Right renal cortex interstitium (tissue), 3 donors: ENCODE data around the gene SULT2B1. TPM values are rescaled to one million over a fixed set of nuclear protein-coding genes. Genes with fewer than 3 reads are reported as not detected.
"Not testable (repeated sequence)": the region's sequence is repeated elsewhere in the genome, so short reads cannot be mapped to it uniquely, and the experiment has no call there.

Experiments used
- DNase-seq, 3 donors: peaks; one replicate each; pipeline ENCODE4 v3.0.0-alpha.2; 2013; ENCODE audit warnings: low read depth in 3 of 3, low spot score in 2 of 3
- polyA plus RNA-seq, 3 donors: library from polyadenylated mRNA; unstranded; fragments of 120-200 nt; gene quantifications; one replicate each; pipeline ENCODE4 v1.2.1, GENCODE V29; 2013; ENCODE audit not compliant: insufficient read length in 3 of 3

The SULT2B1 gene
- polyA plus RNA-seq, 3 donors: 0.23 to 0.29 (median 0.24) TPM

- no peak for DNase-seq
Observed at GRCh38 chr19:48524732-48525131, 27.2 kb upstream of the SULT2B1 start.

GRCh38 chr19:48529156-48529555 is 22.8 kb upstream of the SULT2B1 start:
- no peak for DNase-seq

DNA sequence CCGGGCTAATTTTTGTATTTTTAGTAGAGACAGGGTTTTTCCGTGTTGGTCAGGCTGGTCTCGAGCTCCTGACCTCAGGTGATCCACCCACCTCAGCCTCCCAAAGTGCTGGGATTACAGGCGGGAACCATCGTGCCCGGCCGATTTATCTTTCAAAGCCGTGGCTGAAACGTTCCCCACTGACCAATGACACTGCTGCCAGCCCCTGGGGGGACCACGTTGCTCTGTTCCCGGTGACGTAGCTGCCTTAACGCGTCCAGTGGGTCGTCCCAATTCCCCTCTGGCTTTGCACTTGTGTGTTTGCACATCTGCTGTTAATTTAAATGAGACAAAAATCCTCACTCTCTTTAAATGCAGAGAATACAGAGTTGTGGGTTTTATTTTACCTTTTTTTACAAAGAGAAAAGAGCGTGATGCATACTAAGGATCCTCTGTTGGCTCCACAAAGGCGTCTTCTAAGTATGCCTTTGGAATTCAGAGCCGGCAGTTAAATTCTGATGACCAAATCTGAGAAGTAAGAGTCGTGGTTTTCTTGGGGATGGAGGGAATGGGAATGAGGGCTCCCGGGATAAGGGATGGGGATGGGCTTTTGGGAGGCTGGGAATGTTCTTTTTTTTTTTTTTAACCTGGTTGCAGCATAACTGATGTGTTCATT is 21.8 kb upstream of the SULT2B1 start:
- DNase-seq: no peak

DNA sequence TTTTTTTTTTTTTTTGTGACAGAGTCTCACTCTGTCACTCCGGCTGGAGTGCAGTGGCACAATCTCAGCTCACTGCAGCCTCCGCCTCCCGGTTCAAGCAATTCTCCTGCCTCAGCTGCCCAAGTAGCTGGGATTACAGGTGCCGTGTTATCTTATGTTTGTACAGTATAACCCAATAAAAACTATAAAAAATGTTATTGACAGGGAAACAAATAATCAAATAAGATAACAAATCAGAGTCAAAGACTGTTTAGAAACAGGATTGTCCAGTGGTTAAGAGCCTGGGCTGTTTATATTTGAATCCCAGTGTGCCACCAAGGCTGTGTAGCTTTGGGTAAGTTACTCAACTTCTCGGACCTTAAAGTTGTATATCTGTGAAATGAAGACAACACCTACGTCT is 21.2 kb upstream of the SULT2B1 start:
- no peak for DNase-seq

DNA sequence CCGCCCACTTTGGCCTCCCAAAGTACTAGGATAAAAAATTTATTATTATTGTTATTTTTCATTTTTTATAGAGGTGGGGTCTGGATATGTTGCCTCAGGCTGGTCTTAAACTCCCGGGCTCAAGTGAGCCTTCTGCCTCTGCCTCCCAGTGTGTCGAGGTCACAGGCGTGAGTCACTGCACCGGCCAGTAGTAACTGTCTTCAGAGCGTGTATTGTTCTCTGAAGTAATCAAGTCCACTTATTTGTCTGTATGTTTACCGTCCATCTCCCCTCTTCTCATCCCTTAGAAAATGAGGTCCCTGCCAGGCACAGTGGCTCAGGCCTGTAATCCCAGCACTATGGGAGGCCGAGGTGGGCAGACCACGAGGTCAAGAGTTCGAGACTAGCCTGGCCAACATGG is 18.2 kb upstream of the SULT2B1 start:
- no peak for DNase-seq

DNA sequence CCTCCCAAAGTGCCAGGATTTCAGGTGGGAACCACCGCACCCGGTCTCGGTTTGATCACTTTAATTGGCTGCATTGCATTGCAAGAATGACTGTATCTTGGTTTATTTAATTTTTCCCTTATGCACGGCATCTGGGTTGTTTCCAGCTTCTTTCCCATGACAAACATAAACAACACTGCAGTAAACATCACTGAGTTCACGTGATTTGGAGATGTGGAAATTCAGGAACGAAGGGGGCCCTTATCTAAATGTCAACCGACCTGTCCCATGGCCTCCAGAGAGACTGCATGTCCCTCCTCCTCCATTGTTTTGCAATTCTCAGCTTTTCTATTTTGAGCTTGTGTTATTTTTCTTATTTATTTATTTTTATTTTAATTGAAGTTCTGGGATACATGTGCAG is 14.4 kb upstream of the SULT2B1 start:
- no peak for DNase-seq

DNA sequence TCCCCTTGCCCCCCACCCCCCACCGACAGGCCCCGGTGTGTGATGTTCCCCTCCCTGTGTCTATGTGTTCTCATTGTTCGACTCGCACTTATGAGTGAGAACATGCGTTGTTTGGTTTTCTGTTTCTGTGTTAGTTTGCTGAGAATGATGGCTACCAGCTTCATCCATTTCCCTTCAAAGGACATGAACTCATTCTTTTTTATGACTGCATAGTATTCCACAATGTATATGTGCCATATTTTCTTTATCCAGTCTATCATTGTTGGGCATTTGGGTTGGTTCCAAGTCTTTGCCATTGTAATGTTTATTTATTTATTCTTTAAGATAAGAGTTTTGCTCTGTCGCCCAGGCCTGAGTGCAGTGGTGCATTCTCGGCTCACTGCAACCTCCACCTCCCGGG is 13.9 kb upstream of the SULT2B1 start:
- not testable (repeated sequence) for DNase-seq

DNA sequence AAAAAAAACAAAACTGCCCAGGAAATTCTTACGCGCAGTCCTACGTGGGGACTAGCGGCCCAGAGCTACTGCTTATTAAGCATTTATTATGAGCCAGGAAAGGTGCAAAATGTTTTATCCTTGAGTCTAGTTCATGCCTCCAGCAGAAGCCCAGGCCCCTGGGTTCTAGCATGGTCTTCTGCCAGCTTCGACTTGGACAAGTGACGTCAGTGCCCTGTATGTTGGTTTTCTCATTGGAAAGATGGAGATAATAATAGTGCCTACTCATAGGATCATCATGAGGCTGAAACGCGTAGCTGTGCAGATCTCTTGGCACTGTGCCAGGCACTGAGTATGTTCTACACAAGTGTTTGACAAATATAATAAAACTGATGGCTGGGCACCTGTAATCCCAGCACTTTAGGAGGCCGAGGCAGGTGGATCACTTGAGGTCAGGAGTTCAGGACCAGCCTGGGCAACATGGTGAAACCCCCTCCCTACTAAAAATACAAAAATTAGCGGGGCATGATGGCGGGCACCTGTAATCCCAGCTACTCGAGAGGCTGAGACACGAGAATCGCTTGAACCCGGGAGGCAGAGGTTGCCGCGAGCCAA is 12.4 kb upstream of the SULT2B1 start:
- no peak for DNase-seq

DNA sequence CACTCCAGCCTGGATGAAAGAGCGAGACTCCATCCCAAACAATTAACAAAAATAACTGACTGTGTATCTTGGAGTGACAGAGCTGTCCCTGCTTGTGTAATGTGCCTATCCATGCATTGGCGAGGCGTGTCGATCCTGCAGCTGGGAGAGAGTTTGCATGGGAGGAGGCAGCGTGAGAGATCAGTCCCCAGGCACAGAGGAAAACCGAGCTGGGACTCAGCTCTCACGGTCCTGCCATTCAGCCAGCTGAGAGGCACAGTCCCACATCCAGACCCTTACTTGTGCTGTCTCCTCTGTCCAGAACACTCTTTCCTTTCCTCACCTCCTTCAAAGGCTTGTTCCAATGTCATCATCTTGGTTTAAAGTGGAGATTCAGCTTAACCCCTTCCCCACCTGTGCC is 11.9 kb upstream of the SULT2B1 start:
- DNase-seq: no peak

GRCh38 chr19:48541813-48542212 is 10.2 kb upstream of the SULT2B1 start:
- DNase-seq: no peak

GRCh38 chr19:48543121-48543710 is 8.8 kb upstream of the SULT2B1 start:
- no peak for DNase-seq

DNA sequence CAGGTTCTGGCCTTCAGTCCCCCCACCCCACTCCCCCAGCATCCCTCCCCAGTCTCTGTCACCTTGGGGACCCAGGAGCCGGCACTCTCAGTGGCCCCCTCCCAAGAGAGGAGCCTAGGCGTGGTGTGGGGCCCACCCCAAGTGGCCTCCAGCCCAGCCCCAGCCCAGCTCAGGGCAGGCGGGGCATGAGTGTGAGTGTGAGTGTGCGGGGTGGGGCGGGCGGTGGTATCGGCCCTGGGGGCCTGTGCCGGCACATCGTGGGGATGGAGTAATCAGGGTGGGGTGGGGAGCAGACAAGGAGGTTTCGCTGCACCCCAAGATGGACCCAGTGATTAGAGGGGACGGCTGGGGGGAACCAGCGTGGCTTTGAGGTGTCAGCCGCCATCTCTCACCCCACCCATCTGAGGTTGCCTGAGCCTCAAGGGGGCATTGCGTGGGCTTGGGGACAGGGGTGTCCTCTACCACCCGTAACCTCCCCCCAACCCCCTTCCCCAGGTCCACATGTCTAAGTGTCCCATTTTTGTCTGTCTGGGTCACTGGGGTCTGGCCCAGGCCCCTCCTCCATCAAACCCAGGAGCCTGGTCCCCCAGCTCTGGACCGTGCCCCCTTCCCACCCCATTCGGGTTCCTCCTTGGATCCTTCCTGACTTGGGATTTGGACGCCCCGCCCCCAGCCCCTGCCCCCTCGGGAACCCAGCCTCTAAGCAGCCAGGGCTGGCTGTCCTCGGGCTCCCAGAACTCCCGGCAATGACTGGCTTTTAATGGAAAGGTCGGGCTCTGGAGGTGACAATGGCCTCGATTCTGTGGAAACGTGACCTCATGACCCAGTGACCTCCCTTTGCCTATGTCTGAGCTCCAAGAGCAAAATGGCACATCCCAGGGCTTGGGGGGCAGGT is 6.9 kb upstream of the SULT2B1 start:
- DNase-seq: no peak

GRCh38 chr19:48547722-48548121 is 4.2 kb upstream of the SULT2B1 start:
- no peak for DNase-seq

DNA sequence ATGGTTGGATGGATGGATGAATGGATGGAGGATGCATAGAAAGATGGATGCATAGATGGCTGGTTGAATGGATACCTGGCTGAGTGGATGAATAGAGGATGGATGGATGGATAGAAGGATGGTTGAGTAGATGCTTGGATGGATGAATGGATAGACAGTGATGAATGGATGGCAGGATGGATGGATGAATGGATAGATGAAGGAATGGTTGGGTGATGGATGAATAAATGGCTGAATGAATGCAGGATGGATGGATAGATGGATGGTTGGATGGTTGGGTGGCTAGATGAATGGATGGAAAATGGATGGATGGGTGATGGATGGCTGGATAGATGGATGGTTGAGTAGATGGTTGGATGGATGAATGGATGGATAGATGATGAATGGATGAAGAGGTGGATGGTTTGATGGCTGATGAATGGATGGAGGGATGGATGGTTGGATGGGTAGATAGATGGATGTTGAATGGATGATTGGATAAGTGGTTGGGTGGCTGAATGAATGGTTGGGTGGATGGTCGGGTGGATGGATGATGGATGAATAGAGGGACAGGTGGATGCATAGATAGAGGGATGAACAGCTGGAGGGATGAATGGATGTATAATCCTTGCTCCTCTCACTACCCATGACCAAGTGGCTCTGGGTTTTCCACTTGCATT is 3.6 kb upstream of the SULT2B1 start:
- no peak for DNase-seq

- DNase-seq: no peak
Observed at GRCh38 chr19:48549380-48549779, 2.6 kb upstream of the SULT2B1 start.

GRCh38 chr19:48552406-48553322 is 692 bp downstream of the SULT2B1 start:
- no peak for DNase-seq

DNA sequence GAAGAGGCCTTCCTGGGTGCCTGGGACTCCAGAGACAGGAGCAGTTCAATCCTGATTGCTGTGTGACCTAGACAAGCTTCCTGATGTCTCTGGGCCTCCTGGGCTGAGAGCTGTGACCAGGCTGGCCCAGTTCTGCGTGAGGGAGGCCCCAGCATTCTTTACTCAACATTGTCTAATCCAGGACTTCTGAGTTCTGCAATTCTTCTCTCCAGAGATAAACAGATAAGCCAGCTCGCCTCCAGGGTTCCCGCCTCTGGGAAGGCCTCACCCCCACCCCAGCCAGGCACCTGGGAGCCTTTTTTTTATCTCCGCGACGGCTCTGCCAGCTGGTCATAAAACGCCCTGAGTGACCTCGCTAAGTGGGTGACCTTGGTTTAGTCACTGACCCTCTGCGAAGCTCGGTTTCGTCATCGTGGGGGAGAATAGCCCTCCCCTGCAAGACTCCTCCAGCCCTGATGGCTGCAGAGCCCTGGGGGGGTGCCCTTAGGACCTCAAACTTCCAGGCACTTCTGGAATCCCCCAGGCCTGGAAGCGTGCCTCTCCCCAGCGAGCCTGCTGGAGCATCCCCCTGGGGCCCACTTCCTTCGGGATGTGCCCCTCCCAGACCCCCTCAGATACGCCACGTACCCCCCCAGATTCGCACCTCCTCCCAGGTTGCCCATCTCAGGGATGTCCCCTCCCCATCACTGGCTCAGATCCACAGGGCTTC is 1.9 kb downstream of the SULT2B1 start:
- DNase-seq: no peak

DNA sequence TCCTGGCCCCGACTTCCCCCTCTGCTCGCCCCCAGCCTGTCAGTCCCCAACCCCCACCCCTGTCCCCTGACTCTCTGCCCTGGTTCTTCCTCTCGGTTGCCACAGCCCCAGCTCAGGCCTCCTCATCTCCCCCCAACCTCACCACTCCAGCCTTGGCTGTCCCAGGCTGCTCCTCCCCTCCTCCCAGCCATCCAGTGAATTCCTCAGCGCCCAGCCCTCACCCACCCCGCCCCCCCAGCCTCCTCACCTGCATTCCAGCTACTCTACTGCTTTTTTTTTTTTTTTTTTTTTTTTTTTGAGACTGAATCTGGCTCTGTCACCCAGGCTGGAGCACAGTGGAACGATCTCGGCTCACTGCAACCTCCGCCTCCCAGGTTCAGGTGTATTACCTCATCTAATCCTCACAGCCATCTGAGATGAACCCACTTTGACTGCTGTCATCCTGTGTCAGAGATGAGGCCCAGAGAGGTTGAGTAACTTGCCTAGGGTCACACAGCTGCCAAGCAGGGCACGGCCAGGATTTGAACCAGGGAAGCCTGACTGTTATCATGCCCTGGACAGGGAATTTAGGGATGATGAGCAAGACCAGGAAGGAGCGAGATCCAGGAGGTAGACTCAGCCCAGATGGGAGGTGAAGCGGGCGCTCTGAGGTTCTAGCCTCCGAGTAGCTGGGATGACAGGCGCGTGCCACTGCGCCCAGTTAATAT is 2.6 kb downstream of the SULT2B1 start:
- DNase-seq: no peak

- no peak for DNase-seq
Observed at GRCh38 chr19:48556163-48556562, 4.2 kb downstream of the SULT2B1 start.
